ENCODE data around the gene MYMX.
"Not testable (repeated sequence)": the region's sequence is repeated elsewhere in the genome, so short reads cannot be mapped to it uniquely, and the experiment has no call there.

Gene MYMX

GRCh38 chr6:44186635-44187025 is 30.1 kb upstream of the MYMX start:
- DNase-seq (ENCODE audit: low read depth, low spot score) = no peak

DNA sequence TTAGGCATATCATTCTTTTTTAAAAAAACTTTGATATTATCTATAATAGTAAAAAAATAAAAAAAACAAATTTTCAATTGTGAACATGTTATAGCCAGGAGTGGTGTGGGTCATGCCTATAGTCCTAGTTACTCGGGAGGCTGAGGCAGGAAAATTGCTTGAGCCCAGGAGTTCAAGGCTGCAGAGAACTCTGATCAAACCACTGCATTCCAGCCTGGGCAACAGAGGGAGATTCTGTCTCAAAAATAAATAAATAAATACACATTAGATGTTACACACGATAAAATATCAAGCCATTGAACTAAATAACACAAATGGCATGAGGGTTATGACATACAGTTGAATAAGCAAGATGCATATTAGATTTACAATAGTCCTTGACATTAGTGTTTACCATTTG is 27.9 kb upstream of the MYMX start:
- DNase-seq (ENCODE audit: low read depth, low spot score) = no peak

- DNase-seq (ENCODE audit: low read depth, low spot score) = no peak
Measured at GRCh38 chr6:44189257-44189656, 27.5 kb upstream of the MYMX start.

DNA sequence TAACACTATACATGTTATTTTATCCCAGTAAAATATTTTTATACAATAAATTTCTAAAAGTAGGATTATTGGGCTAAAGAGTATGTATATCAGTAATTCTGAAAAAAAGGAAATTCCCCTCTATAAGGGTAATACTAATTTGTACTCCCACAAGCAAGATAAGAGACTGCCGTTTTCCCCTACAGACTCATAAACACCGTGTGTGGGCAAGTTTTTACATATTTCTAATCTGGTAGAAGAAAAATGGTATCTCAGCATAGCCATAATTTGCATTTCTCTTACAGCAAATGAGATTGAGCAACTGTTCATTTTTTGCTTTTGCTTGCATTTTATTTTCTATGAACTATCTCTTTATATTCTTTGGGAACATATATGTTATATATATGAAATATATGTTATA is 26.0 kb upstream of the MYMX start:
- DNase-seq (ENCODE audit: low read depth, low spot score) = no peak

GRCh38 chr6:44192428-44193041 is 24.2 kb upstream of the MYMX start:
- DNase-seq (ENCODE audit: low read depth, low spot score) = no peak

GRCh38 chr6:44193307-44193910 is 23.3 kb upstream of the MYMX start:
- DNase-seq (ENCODE audit: low read depth, low spot score) = no peak

DNA sequence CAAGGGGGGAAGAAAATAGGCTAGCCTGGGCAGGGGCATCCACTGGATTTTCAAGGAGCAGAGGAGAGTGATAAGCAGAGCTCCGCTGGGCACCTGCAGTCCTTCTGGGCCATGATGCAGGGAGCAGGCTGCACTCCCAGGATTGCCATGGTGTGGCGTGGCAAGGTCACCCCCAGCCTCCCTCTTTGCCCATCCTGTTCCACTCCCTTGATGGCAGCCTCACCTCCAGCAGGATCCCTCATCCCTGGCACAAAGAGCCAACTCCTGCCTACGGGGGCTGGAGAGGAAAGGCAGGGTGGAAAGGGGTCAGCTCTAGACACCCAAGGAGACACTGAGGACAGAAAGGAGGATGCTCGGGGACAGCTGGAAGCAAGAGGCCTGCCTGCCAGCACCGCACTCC is 22.4 kb upstream of the MYMX start:
- no peak for DNase-seq (ENCODE audit: low read depth, low spot score)

- DNase-seq (ENCODE audit: low read depth, low spot score) = not testable (repeated sequence)
Measured at GRCh38 chr6:44196351-44196750, 20.4 kb upstream of the MYMX start.

DNA sequence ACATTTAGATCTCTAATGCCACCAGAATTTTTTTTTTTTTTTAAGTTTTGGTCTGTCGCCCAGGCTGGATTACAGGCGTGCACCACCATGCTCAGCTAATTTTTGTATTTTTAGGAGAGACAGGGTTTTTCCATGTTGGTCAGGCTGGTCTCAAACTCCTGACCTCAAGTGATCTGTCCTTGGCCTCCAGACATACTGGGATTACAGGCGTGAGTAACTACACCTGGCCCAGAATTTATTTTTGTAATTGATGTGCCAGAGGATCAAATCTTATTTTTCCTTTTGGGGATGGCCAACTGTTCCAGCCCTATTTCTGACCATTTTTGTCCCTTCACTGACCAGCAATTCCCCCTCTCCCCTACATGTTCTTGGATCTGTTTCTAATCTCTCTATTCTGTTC is 18.0 kb upstream of the MYMX start:
- no peak for DNase-seq (ENCODE audit: low read depth, low spot score)

- no peak for DNase-seq (ENCODE audit: low read depth, low spot score)
Measured at GRCh38 chr6:44199883-44200282, 16.8 kb upstream of the MYMX start.

DNA sequence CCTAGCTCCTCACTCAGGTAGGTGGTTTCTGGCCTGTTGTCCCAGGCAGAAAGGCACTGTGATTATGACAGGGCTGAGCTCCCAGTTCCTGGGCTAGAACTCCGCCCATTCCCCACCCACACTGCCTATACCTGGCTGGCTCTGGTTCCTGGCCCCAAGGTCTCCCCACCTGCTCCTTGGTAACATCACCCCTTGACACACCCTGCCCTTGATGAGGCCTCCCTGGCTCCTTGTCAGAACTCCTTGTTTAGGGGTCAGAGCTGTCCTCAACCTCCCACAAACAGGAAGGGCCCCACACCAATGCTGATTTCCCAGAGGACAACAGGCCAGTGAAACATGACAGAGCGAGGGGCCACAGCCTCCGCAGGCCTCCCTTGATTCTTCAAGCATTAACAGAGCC is 15.5 kb upstream of the MYMX start:
- DNase-seq (ENCODE audit: low read depth, low spot score) = no peak

- DNase-seq (ENCODE audit: low read depth, low spot score) = no peak
Measured at GRCh38 chr6:44201638-44202303, 15.0 kb upstream of the MYMX start.

- no peak for DNase-seq (ENCODE audit: low read depth, low spot score)
Measured at GRCh38 chr6:44202332-44202971, 14.3 kb upstream of the MYMX start.

GRCh38 chr6:44202972-44203750 is 13.6 kb upstream of the MYMX start:
- DNase-seq (ENCODE audit: low read depth, low spot score) = no peak

DNA sequence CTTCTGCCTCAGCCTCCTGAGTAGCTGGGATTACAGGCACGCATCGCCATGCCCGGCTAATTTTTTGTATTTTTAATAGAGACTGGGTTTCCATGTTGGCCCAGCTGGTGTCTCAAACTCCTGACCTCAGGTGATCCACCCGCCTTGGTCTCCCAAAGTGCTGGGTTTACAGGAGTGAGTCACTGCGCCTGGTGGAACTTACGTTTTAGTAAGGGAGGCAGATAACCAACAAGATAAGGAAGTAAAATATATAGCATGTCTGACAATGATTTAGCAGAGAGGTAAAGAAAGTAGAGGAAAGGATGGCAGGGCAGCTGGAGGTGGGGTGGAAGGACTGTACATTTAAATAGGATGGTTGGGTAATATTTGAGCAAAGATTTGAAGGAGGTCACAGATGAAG is 12.8 kb upstream of the MYMX start:
- DNase-seq (ENCODE audit: low read depth, low spot score) = no peak

DNA sequence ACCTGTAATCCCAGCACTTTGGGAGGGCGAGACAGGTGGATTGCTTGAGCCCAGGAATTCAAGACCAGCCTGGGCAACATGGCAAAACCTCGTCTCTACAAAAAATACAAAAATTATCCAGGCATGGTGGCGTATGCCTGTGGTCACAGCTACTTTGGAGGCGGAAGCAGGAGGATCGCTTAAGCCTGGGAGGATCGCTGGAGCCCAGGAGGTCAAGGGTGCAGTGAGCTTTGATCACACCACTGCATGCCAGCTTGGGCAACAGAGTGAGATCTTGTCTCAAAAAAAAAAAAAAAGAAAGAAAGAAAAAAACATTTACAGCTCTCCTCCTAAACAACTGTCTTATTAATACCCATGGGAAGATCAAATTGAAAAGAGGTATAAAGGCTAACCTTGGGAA is 8.8 kb upstream of the MYMX start:
- no peak for DNase-seq (ENCODE audit: low read depth, low spot score)

GRCh38 chr6:44211284-44211683 is 5.4 kb upstream of the MYMX start:
- DNase-seq (ENCODE audit: low read depth, low spot score) = no peak

DNA sequence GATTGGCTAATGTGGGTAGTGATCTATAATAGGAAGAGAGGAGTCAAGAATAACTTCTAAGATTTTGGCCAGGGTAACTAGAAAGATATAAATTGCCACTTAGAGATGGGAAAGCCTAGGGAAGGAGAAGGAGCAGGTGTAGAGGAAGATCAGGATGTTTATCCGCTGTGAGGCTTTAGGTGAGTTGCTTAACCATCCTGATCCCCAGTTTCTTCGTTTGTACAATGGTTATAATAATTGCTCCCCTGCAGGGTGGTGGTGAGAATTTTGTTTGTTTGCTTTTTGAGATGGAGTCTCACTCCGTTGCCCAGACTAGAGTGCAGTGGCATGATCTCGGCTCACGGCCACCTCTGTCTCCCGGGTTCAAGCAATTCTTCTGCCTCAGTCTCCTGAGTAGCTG is 2.4 kb upstream of the MYMX start:
- DNase-seq (ENCODE audit: low read depth, low spot score) = no peak

DNA sequence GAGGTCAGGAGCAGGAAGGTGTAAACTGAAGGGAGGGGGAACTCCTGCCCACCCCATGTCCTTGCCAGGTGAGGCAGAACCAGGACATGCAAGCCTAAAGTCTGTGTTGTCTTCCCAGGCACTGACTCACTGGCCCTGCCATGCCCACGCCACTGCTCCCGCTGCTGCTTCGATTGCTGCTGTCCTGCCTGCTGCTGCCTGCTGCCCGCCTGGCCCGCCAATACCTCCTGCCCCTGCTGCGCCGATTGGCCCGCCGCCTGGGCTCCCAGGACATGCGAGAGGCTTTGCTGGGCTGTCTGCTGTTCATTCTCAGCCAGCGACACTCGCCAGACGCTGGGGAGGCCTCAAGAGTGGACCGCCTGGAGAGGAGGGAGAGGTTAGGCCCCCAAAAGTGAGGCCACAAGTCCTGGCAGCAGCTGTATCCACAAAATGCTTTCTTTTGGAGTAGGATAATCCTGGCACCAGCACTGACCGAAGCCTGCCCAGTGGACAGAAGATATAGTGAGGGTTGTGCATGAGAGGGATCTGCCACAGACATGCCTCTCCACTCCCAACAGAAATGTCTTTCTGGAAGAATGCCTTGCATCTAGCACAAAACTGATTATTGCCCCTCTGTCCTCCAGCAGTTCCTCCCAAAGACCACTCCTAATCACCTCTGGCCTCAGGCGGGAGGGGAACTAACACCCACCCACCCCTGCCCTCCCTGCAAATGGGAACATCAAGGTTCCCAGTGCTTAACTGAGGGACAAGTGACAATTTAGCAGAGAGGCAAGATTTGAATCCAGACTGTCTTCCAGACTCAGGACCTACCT is 812 bp downstream of the MYMX start:
- DNase-seq (ENCODE audit: low read depth, low spot score) = no peak

DNA sequence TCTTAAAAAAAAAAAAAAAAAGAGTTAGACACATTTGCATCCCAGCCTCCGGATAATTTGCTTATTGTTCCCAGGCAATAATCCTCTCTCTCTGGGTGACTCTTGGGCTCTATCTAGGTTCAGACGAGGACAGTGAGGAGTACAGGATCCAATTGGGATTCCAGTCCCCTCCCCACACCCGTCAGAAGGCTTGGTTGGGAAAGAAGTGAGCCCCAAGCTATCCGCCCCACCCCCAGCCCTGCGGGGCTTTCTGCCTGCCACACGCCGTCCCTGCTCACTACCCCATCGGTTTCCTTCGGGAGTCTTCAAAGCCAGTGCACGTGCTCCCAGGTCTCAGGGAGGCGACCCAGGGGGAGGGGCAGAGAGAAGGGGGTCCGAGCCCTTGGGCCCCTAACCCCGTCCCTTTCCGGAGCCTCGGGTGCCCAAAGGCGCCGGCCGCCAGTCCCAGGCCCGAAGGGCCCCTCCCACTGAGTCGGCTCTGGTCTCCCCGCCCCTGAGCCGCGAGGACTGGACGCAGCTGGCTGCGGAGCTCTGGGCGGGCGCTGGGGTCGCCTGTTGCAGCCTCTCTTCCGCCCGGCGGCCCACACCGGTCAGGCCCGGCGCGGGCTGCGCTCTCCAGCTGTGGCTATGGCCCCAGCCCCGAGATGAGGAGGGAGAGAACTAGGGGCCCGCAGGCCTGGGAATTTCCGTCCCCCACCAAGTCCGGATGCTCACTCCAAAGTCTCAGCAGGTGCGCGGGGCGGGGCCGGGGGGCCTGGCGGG is 2.5 kb downstream of the MYMX start:
- no peak for DNase-seq (ENCODE audit: low read depth, low spot score)
